ENCODE data around the gene SEMA4C. TPM values are rescaled to one million over a fixed set of nuclear protein-coding genes. Genes with fewer than 3 reads are reported as not detected.
A peak's percentile ranks its signal among the peaks of the same experiment; 100 is the strongest.

Gene SEMA4C
- total RNA-seq, 1 donor from 2014 or later: 24.8 TPM

DNA sequence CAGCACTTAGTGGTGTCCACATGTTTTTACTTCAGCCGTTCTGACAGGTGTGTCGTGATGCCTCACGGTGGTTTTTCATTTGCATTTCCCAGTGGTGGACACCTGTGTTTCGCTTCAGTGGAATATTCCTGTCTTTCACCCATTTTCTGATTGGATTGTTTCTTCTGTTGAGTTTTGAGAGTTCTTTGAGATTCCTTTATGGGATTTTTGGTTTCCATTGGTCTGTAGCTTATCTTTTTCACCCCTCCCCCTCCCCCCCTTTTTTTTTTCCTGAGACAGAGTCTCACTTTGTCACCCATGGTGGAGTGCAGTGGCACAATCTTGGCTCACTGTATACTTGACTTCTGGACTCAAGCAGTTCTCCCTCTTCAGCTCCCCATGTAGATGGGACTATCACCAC lies 34.0 kb downstream of the SEMA4C start:
- Mint-ChIP-seq H3K27ac (ENCODE audit: unreplicated experiment) (no peak overlapping the region), H3K4me3 (ENCODE audit: unreplicated experiment) (no peak overlapping the region), H3K4me1 (ENCODE audit: low read depth) (peaks cover 14% of the 10 kb centered on the region), H3K9me3 (ENCODE audit: low read depth) (no peaks in the 10 kb centered on the region), H3K27me3 (ENCODE audit: low read depth) (no peaks in the 10 kb centered on the region), H3K36me3 (ENCODE audit: low read depth) (no peaks in the 10 kb centered on the region)
- no peak for DNase-seq (ENCODE audit: low spot score)
- TF ChIP-seq, protein P1, sequence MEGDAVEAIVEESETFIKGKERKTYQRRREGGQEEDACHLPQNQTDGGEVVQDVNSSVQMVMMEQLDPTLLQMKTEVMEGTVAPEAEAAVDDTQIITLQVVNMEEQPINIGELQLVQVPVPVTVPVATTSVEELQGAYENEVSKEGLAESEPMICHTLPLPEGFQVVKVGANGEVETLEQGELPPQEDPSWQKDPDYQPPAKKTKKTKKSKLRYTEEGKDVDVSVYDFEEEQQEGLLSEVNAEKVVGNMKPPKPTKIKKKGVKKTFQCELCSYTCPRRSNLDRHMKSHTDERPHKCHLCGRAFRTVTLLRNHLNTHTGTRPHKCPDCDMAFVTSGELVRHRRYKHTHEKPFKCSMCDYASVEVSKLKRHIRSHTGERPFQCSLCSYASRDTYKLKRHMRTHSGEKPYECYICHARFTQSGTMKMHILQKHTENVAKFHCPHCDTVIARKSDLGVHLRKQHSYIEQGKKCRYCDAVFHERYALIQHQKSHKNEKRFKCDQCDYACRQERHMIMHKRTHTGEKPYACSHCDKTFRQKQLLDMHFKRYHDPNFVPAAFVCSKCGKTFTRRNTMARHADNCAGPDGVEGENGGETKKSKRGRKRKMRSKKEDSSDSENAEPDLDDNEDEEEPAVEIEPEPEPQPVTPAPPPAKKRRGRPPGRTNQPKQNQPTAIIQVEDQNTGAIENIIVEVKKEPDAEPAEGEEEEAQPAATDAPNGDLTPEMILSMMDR (IDR thresholded peaks at IDR 0.05): no peak

DNA sequence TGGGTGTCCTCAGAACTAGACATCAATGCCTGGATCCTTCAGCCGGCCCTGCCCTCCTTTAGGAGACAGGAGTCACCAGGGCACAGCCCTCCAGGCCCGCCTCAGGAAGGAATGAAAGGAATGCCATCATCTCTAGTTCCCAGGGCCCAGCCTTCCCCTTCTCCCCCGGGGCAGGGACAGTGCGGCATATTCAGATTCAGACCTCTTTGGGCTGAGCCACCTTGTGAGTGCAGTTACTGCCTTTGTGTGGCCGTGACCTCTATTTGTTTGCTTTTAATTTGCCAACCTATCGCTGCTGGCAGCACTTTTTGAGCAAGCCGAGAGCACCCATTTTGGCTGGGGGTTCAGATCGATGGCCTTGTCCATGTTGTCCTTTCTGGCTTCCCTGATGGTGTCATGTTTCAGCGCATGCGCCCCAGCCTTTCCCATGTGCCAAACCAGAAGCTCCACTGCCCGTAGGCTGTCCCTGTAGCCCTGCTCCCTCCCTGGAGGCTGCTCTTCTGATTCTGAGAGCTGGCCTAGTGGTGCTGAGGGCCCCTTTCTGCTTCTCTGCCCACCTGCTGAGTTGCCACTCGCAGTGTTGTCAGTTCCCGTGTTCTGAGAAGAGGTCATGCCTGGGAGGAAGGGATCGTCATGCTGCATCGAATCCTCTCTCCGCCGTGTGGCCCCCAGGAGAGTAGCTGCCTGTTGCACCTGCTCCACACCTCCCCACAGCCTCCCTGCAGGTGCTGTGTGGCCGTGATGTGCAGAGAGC lies 36.9 kb downstream of the SEMA4C start:
- DNase-seq (ENCODE audit: low spot score): peak; percentile 80
- Mint-ChIP-seq H3K4me3 (ENCODE audit: unreplicated experiment) (peak overlapping the region; percentile 52), H3K4me1 (ENCODE audit: low read depth) (peaks cover 14% of the 10 kb centered on the region), H3K36me3 (ENCODE audit: low read depth) (peaks cover 11% of the 10 kb centered on the region), H3K27ac (ENCODE audit: unreplicated experiment) (peak overlapping the region; percentile 89), H3K27me3 (ENCODE audit: low read depth) (no peaks in the 10 kb centered on the region), H3K9me3 (ENCODE audit: low read depth) (no peaks in the 10 kb centered on the region)
- TF ChIP-seq, protein P1 (IDR thresholded peaks at IDR 0.05): no peak

DNA sequence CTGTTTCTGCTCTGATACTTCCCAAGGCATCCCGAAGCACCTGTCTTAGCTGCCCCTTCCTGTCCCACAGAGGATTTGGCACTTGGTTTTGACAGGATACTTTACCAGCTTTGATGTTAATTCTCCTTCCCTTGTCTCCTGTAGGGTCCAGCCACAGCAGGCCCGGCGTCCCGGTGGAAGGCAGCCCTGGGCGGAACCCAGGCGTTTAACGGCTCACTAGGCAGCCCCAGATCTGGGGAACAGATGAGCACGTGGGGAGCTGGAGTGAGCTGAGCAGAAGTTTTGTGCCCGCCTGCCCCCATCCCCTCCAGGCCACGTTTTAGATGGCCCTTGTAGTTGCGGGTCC lies 37.5 kb downstream of the SEMA4C start:
- Mint-ChIP-seq H3K27me3 (ENCODE audit: low read depth) (no peaks in the 10 kb centered on the region), H3K36me3 (ENCODE audit: low read depth) (peaks cover 11% of the 10 kb centered on the region)

DNA sequence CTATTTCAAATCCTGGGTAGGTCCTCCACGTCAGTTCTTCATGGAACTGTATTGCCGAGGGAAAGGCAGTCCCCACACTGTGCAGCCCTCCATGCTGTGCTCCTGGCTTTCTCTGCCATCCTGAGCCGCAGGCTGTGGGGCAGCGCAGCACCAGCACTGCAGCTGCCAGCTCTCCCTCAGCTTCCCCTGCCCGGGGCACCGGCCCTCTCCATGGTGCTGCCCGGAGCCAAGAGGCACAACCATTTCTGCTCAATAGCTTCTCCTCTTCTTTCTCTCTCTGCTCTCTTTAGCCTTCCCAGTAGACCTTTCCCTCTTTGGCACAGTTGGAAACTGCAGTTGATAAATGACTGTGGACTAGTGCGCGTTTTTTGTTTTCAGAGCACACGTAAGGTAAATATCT lies 38.2 kb downstream of the SEMA4C start:
- Mint-ChIP-seq H3K4me3 (ENCODE audit: unreplicated experiment) (no peak overlapping the region), H3K36me3 (ENCODE audit: low read depth) (peaks cover 11% of the 10 kb centered on the region), H3K27ac (ENCODE audit: unreplicated experiment) (no peak overlapping the region), H3K4me1 (ENCODE audit: low read depth) (peaks cover 14% of the 10 kb centered on the region), H3K27me3 (ENCODE audit: low read depth) (no peaks in the 10 kb centered on the region), H3K9me3 (ENCODE audit: low read depth) (no peaks in the 10 kb centered on the region)
- TF ChIP-seq, protein P1 (IDR thresholded peaks at IDR 0.05): no peak
- DNase-seq (ENCODE audit: low spot score): no peak

More for the DNA sequence above, 37.5 kb downstream of the SEMA4C start:
- Mint-ChIP-seq H3K27ac (ENCODE audit: unreplicated experiment) (peak overlapping the region; percentile 49), H3K4me1 (ENCODE audit: low read depth) (peaks cover 14% of the 10 kb centered on the region), H3K9me3 (ENCODE audit: low read depth) (no peaks in the 10 kb centered on the region), H3K4me3 (ENCODE audit: unreplicated experiment) (no peak overlapping the region)
- no peak for DNase-seq (ENCODE audit: low spot score)
- TF ChIP-seq, protein P1 (IDR thresholded peaks at IDR 0.05): no peak

DNA sequence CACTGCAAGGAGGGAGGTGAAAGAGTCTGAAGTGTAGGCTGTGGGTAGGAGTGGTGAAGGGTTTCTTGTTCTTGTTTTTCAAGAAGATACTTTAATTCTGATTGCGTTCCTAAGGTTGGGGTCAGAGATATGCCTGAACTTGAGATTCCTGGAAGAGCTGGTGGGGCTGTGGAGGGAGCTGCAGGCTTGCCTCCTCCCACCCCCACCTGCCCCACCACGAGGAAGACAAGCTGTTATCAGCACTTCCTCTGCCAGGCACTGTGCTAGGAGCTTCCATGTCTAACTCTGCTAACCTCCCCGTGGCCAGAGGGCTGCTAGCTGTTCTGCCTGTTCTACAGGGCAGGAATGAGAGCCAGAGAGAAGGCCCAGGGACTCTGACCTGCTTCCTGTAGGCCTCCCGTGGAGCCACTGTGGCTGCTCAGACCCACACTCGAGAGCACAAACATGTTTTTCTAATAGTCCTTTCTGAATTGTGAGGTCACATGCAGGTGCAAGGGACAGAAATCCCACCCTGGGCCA lies 39.8 kb downstream of the SEMA4C start:
- Mint-ChIP-seq H3K4me1 (ENCODE audit: low read depth) (peaks cover 14% of the 10 kb centered on the region), H3K27me3 (ENCODE audit: low read depth) (no peaks in the 10 kb centered on the region), H3K27ac (ENCODE audit: unreplicated experiment) (no peak overlapping the region), H3K9me3 (ENCODE audit: low read depth) (no peaks in the 10 kb centered on the region), H3K36me3 (ENCODE audit: low read depth) (peaks cover 11% of the 10 kb centered on the region), H3K4me3 (ENCODE audit: unreplicated experiment) (no peak overlapping the region)
- DNase-seq (ENCODE audit: low spot score): no peak
- TF ChIP-seq, protein P1 (IDR thresholded peaks at IDR 0.05): no peak

All from chondrocyte (in vitro differentiated cells).